ENCODE measurements around the gene CCDC120. TPM values are rescaled to one million over a fixed set of nuclear protein-coding genes. Genes with fewer than 3 reads are reported as not detected.

CCDC120 gene
- total RNA-seq, 4 donors from 2014 or later = 0.07 to 0.55 (median 0.40) TPM

DNA sequence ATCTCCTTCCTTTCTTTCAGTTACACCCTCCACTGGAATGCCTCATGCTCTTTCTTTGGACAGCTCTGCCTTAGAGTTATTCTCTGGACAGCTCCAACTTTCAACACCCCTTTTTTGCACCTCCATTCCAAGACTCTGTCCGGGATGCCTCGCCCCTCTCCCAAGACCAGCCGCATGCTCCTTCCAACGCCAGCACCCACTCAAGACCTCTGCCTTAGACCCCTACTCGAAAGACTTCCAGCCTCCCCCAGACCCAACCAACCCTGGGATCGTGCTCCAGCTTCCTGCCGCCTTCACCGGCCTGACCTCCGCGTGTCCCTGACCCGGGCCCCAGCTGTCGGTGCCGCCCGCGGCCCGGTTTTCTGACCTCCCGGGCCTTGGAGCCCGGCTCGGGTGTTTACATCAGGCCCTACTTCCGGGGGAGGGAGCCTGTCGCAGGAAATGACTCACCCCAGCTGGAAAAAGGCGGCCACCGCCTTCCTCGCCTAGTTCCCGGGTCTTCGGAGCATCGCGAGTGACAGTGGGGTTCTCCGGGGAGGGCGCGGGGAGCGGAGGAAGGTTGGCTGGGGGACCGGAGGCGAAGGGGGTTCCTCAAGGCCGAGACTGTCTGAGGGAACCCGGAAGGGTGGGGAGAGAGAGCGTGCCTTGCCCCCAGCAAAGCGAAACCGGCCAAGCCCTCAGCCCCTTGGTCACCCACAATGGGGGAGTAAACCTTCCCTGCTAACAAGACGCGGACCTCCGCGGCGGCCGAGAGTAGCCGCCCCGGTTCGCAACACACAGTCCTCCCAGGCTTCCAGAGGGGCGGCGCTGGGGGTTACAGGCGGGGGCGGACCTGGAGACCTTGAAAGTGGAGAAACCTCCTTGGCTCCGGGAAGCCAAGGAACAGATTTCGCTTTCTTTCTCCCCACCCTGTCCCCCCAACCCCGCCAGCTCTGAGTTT lies 21.0 kb downstream of the CCDC120 start, which contains the start of gene WDR45:
TSS of gene WDR45 (minus strand) at position 399 of the 940 bp plus-strand sequence. CDS start 1,792 bp downstream, outside the sequence.
- Histone ChIP-seq H3K4me1 (peaks cover 0 to 6% of the 10 kb centered on the region in 2 donors), H3K27me3 (no peaks in the 10 kb centered on the region), H3K9me3 (no peaks in the 10 kb centered on the region), H3K36me3 (peaks cover 0 to 21% of the 10 kb centered on the region in 2 donors), H3K27ac (peak within 1 kb of the TSS; percentile 88 to 97 (median 94)), H3K4me3 (peak within 1 kb of the TSS; percentile 60 to 79 (median 72))
- peak; percentile 68 to 78 for TF ChIP-seq POLR2A (IDR thresholded peaks at IDR 0.05)
- TF ChIP-seq, protein P1, sequence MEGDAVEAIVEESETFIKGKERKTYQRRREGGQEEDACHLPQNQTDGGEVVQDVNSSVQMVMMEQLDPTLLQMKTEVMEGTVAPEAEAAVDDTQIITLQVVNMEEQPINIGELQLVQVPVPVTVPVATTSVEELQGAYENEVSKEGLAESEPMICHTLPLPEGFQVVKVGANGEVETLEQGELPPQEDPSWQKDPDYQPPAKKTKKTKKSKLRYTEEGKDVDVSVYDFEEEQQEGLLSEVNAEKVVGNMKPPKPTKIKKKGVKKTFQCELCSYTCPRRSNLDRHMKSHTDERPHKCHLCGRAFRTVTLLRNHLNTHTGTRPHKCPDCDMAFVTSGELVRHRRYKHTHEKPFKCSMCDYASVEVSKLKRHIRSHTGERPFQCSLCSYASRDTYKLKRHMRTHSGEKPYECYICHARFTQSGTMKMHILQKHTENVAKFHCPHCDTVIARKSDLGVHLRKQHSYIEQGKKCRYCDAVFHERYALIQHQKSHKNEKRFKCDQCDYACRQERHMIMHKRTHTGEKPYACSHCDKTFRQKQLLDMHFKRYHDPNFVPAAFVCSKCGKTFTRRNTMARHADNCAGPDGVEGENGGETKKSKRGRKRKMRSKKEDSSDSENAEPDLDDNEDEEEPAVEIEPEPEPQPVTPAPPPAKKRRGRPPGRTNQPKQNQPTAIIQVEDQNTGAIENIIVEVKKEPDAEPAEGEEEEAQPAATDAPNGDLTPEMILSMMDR (IDR thresholded peaks at IDR 0.05 in 4 of 5, conservative IDR thresholded peaks at IDR 0.05 in 1 of 5) = no peak
- intact Hi-C loops (cut with DNase I; ENCODE audit: low total_unique reads) = loop anchor here (2.0 kb wide), 1 partner anchor 21 kb away; no protein-coding TSS in a partner anchor
- ATAC-seq (peak; percentile 96 to 98), DNase-seq (peak; percentile 61 to 70)
- in situ Hi-C loops (cut with MboI; ENCODE audit: low sequenced_read_pairs in 4 of 4) = no loop called here

DNA sequence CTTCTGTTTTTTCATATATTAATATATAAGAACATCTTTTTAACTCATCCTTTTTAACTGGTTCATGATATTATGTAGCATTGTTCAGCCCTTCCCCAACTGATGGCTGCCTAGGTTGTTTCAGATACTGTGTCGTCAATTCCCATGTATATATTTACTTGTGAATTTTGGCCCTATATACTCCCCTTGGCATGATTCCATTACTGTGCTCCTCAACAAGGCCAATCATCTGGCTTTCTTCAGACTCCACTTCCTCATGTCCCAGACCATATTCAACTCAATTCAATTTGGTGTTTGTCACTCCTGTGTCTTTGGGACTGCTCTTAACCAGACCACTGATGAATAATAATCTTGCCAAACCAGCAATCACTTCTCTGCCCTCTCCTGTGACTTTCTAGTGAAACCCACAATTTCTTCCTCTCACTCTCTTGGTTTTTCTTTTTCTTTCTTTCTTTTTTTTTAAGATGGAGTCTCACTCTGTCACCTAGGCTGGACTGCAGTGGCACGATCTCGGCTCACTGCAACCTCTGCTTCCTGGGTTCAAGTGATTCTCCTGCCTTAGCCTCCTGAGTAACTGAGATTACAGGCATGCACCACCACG lies 23.6 kb downstream of the CCDC120 start:
- intact Hi-C loops (cut with DNase I; ENCODE audit: low total_unique reads) = no loop called here
- no peaks in the 10 kb centered on the region for H3K9me3 ChIP-seq
- no peak for ATAC-seq
- no peak for DNase-seq
- H3K27ac ChIP-seq = no peak overlapping the region
- in situ Hi-C loops (cut with MboI; ENCODE audit: low sequenced_read_pairs in 4 of 4) = no loop called here
- peaks cover 0 to 6% of the 10 kb centered on the region in 2 donors for H3K4me1 ChIP-seq
- no peaks in the 10 kb centered on the region for H3K27me3 ChIP-seq
- no peak overlapping the region for H3K4me3 ChIP-seq
- H3K36me3 ChIP-seq = peaks cover 0 to 6% of the 10 kb centered on the region in 2 donors
- TF ChIP-seq POLR2A (IDR thresholded peaks at IDR 0.05) = no peak
- TF ChIP-seq, protein P1 (IDR thresholded peaks at IDR 0.05 in 4 of 5, conservative IDR thresholded peaks at IDR 0.05 in 1 of 5) = no peak

- intact Hi-C loops (cut with DNase I; ENCODE audit: low total_unique reads) (no loop called here), in situ Hi-C loops (cut with MboI; ENCODE audit: low sequenced_read_pairs in 4 of 4) (no loop called here)
- no peaks in the 10 kb centered on the region for H3K36me3 ChIP-seq
- DNase-seq (no peak), ATAC-seq (no peak)
- no peaks in the 10 kb centered on the region for H3K9me3 ChIP-seq
- no peaks in the 10 kb centered on the region for H3K4me1 ChIP-seq
- no peak overlapping the region for H3K27ac ChIP-seq
- H3K27me3 ChIP-seq = no peaks in the 10 kb centered on the region
- no peak overlapping the region for H3K4me3 ChIP-seq
- TF ChIP-seq, protein P1 (IDR thresholded peaks at IDR 0.05 in 4 of 5, conservative IDR thresholded peaks at IDR 0.05 in 1 of 5) = no peak
- no peak for TF ChIP-seq POLR2A (IDR thresholded peaks at IDR 0.05)
These were observed 30.8 kb downstream of the CCDC120 start for GRCh38 chrX:49089553-49089952.

GRCh38 chrX:49096419-49096818 lies 37.6 kb downstream of the CCDC120 start:
- no peak for DNase-seq
- H3K27ac ChIP-seq = no peak overlapping the region
- no peaks in the 10 kb centered on the region for H3K27me3 ChIP-seq
- no peaks in the 10 kb centered on the region for H3K36me3 ChIP-seq
- intact Hi-C loops (cut with DNase I; ENCODE audit: low total_unique reads) = no loop called here
- H3K9me3 ChIP-seq = no peaks in the 10 kb centered on the region
- H3K4me3 ChIP-seq = no peak overlapping the region
- TF ChIP-seq, protein P1 (IDR thresholded peaks at IDR 0.05 in 4 of 5, conservative IDR thresholded peaks at IDR 0.05 in 1 of 5) = no peak
- no peak for TF ChIP-seq POLR2A (IDR thresholded peaks at IDR 0.05)
- H3K4me1 ChIP-seq = no peaks in the 10 kb centered on the region
- in situ Hi-C loops (cut with MboI; ENCODE audit: low sequenced_read_pairs in 4 of 4) = no loop called here
- no peak for ATAC-seq

Measured in gastrocnemius medialis (tissue), 4 donors.